Subcutaneous abdominal adipose tissue (tissue), 5 donors: ENCODE measurements around the gene BPIFB2.

Experiments
- H3K27ac ChIP-seq: one replicate; pipeline ENCODE4 v1.7.0; 2013; ENCODE audit warnings: low read depth, mild to moderate bottlenecking, inconsistent platforms, low read length, moderate library complexity
- H3K27me3 ChIP-seq, 5 donors: one replicate each; pipeline ENCODE4 v1.7.0; 2013; ENCODE audit warnings: low read length in 5 of 5, inconsistent platforms in 1 of 5; ENCODE audit not compliant: control insufficient read depth in 5 of 5, insufficient read depth in 4 of 5
- H3K36me3 ChIP-seq, 5 donors: one replicate each; pipeline ENCODE4 v1.7.0; 2013; ENCODE audit warnings: low read length in 5 of 5; ENCODE audit not compliant: control insufficient read depth in 5 of 5, insufficient read depth in 5 of 5
- H3K4me1 ChIP-seq, 5 donors: one replicate each; pipeline ENCODE4 v1.7.0; 2013; ENCODE audit warnings: low read length in 5 of 5, mild to moderate bottlenecking in 3 of 5, moderate library complexity in 1 of 5; ENCODE audit not compliant: control insufficient read depth in 5 of 5, insufficient read depth in 5 of 5
- H3K4me3 ChIP-seq, 5 donors: one replicate each; pipeline ENCODE4 v1.7.0; 2013; ENCODE audit warnings: low read length in 5 of 5, low read depth in 1 of 5
- H3K9ac ChIP-seq, 5 donors: one replicate each; pipeline ENCODE4 v1.7.0; 2013; ENCODE audit warnings: low read length in 5 of 5, mild to moderate bottlenecking in 4 of 5, moderate library complexity in 3 of 5
- H3K9me3 ChIP-seq, 5 donors: one replicate each; pipeline ENCODE4 v1.7.0; 2013; ENCODE audit warnings: low read length in 5 of 5; ENCODE audit not compliant: control insufficient read depth in 5 of 5
- donor health status: healthy.
- donor health status: healthy.
- donor health status: healthy.
- donor health status: healthy.
- donor health status: healthy.

BPIFB2 gene

GRCh38 chr20:32995802-32996201 lies 11.7 kb upstream of the BPIFB2 start:
- Histone ChIP-seq H3K27me3 (peaks cover 0 to 4% (median 0%) of the 10 kb centered on the region in 5 donors), H3K9me3 (peaks cover 0 to 8% (median 3%) of the 10 kb centered on the region in 5 donors), H3K36me3 (no peaks in the 10 kb centered on the region), H3K4me3 (no peak overlapping the region), H3K27ac (no peak overlapping the region), H3K4me1 (peaks cover 0 to 9% (median 6%) of the 10 kb centered on the region in 5 donors), H3K9ac (no peak overlapping the region)

- Histone ChIP-seq H3K27me3 (no peaks in the 10 kb centered on the region), H3K27ac (no peak overlapping the region), H3K9ac (no peak overlapping the region), H3K9me3 (peaks cover 0 to 8% (median 3%) of the 10 kb centered on the region in 5 donors), H3K4me1 (peaks cover 0 to 9% (median 6%) of the 10 kb centered on the region in 5 donors), H3K36me3 (no peaks in the 10 kb centered on the region), H3K4me3 (no peak overlapping the region)
Observed at GRCh38 chr20:32997431-32997830, 10.1 kb upstream of the BPIFB2 start.

- H3K27ac ChIP-seq, result no peak overlapping the region
- H3K9ac ChIP-seq, result no peak overlapping the region
- no peaks in the 10 kb centered on the region for H3K36me3 ChIP-seq
- no peaks in the 10 kb centered on the region for H3K27me3 ChIP-seq
- H3K4me1 ChIP-seq, result peaks cover 0 to 9% (median 6%) of the 10 kb centered on the region in 5 donors
- no peak overlapping the region for H3K4me3 ChIP-seq
- H3K9me3 ChIP-seq, result peaks cover 0 to 8% (median 3%) of the 10 kb centered on the region in 5 donors
Observed at GRCh38 chr20:32999603-33000250, 7.8 kb upstream of the BPIFB2 start.

- H3K27me3 ChIP-seq, result no peaks in the 10 kb centered on the region
- H3K9ac ChIP-seq, result no peak overlapping the region
- H3K4me1 ChIP-seq, result peaks cover 0 to 9% (median 6%) of the 10 kb centered on the region in 5 donors
- H3K36me3 ChIP-seq, result no peaks in the 10 kb centered on the region
- H3K9me3 ChIP-seq, result peaks cover 0 to 8% (median 5%) of the 10 kb centered on the region in 5 donors
- no peak overlapping the region for H3K27ac ChIP-seq
- no peak overlapping the region for H3K4me3 ChIP-seq
Observed at GRCh38 chr20:33000802-33001466, 6.6 kb upstream of the BPIFB2 start.

GRCh38 chr20:33002087-33002808 lies 5.3 kb upstream of the BPIFB2 start:
- no peak overlapping the region for H3K9ac ChIP-seq
- H3K27ac ChIP-seq, result no peak overlapping the region
- H3K36me3 ChIP-seq, result no peaks in the 10 kb centered on the region
- H3K27me3 ChIP-seq, result no peaks in the 10 kb centered on the region
- H3K4me1 ChIP-seq, result peaks cover 0 to 9% (median 6%) of the 10 kb centered on the region in 5 donors
- peaks cover 0 to 11% (median 5%) of the 10 kb centered on the region in 5 donors for H3K9me3 ChIP-seq
- H3K4me3 ChIP-seq, result no peak overlapping the region

- no peak within 1 kb of the TSS for H3K27ac ChIP-seq
- H3K9ac ChIP-seq, result no peak within 1 kb of the TSS
- no peaks in the 10 kb centered on the region for H3K36me3 ChIP-seq
- peaks cover 0 to 11% (median 5%) of the 10 kb centered on the region in 5 donors for H3K9me3 ChIP-seq
- H3K27me3 ChIP-seq, result no peaks in the 10 kb centered on the region
- peaks cover under 1 to 15% (median 10%) of the 10 kb centered on the region in 5 donors for H3K4me1 ChIP-seq
- H3K4me3 ChIP-seq, result no peak within 1 kb of the TSS
Observed at GRCh38 chr20:33004141-33004751, 3.3 kb upstream of the BPIFB2 start, which contains the start of gene SUN5. Gene SUN5 (minus strand): TSS chr20:33004433. CDS start chr20:33004340, 93 bp downstream.

- no peaks in the 10 kb centered on the region for H3K36me3 ChIP-seq
- H3K4me3 ChIP-seq, result no peak overlapping the region
- H3K4me1 ChIP-seq, result peaks cover 2 to 18% (median 13%) of the 10 kb centered on the region in 5 donors
- no peak overlapping the region for H3K27ac ChIP-seq
- no peak overlapping the region for H3K9ac ChIP-seq
- no peaks in the 10 kb centered on the region for H3K27me3 ChIP-seq
- H3K9me3 ChIP-seq, result peaks cover 0 to 11% (median 5%) of the 10 kb centered on the region in 5 donors
Observed at GRCh38 chr20:33005132-33005566, 2.4 kb upstream of the BPIFB2 start.

- no peaks in the 10 kb centered on the region for H3K36me3 ChIP-seq
- H3K4me3 ChIP-seq, result no peak overlapping the region
- no peak overlapping the region for H3K9ac ChIP-seq
- no peak overlapping the region for H3K27ac ChIP-seq
- H3K4me1 ChIP-seq, result peaks cover 2 to 17% (median 13%) of the 10 kb centered on the region in 5 donors
- H3K9me3 ChIP-seq, result peaks cover 0 to 11% (median 5%) of the 10 kb centered on the region in 5 donors
- no peaks in the 10 kb centered on the region for H3K27me3 ChIP-seq
Observed at GRCh38 chr20:33005908-33006775, 1.4 kb upstream of the BPIFB2 start.

GRCh38 chr20:33006776-33007375 lies 628 bp upstream of the BPIFB2 start:
- Histone ChIP-seq H3K4me1 (peaks cover 2 to 17% (median 13%) of the 10 kb centered on the region in 5 donors), H3K9ac (no peak overlapping the region), H3K36me3 (no peaks in the 10 kb centered on the region), H3K27ac (no peak overlapping the region), H3K9me3 (peaks cover 0 to 11% (median 5%) of the 10 kb centered on the region in 5 donors), H3K4me3 (no peak overlapping the region), H3K27me3 (no peaks in the 10 kb centered on the region)
